Measurements from ENCODE around the gene INHBC.
"Not testable (repeated sequence)": the region's sequence is repeated elsewhere in the genome, so short reads cannot be mapped to it uniquely, and the experiment has no call there.

DNA sequence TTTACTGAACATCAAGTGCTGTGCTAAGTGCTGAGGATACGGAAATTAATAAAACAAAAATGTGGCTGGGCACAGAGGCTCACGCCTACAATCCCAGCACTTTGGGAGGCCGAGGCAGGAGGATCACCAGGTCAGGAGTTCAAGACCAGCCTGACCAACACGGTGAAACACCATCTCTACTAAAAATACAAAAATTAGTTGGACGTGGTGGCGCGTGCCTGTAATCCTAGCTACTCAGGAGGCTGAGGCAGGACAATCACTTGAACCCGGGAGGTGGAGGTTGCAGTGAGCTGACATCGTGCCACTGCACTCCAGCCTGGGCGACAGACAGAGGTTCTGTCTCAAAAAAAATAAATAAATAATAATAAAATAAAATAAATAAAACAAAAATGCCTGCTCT, 7.6 kb upstream of the INHBC start:
- TF ChIP-seq, protein P1, sequence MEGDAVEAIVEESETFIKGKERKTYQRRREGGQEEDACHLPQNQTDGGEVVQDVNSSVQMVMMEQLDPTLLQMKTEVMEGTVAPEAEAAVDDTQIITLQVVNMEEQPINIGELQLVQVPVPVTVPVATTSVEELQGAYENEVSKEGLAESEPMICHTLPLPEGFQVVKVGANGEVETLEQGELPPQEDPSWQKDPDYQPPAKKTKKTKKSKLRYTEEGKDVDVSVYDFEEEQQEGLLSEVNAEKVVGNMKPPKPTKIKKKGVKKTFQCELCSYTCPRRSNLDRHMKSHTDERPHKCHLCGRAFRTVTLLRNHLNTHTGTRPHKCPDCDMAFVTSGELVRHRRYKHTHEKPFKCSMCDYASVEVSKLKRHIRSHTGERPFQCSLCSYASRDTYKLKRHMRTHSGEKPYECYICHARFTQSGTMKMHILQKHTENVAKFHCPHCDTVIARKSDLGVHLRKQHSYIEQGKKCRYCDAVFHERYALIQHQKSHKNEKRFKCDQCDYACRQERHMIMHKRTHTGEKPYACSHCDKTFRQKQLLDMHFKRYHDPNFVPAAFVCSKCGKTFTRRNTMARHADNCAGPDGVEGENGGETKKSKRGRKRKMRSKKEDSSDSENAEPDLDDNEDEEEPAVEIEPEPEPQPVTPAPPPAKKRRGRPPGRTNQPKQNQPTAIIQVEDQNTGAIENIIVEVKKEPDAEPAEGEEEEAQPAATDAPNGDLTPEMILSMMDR (IDR thresholded peaks at IDR 0.05): not testable (repeated sequence)
- TF ChIP-seq EZH2 (IDR thresholded peaks at IDR 0.05; ENCODE audit: borderline replicate concordance, insufficient read depth, low read depth, low read length, poor library complexity, severe bottlenecking): not testable (repeated sequence)

Measured in B cell (primary cell).